Activated effector memory CD4-positive, alpha-beta T cell treated with Interleukin-2 at 50 U/mL for 16 hours (primary cell): ENCODE results near the gene DDX11.
"Not testable (repeated sequence)": the region's sequence is repeated elsewhere in the genome, so short reads cannot be mapped to it uniquely, and the experiment has no call there.

Experiments
- DNase-seq: peaks from one replicate; pipeline ENCODE4 v3.0.0-alpha.2; 2020

The DDX11 gene

GRCh38 chr12:31100503-31101208, 27.0 kb downstream of the DDX11 start:
- not testable (repeated sequence) for DNase-seq

- not testable (repeated sequence) for DNase-seq
Observed at GRCh38 chr12:31102125-31102524, 28.5 kb downstream of the DDX11 start.

- not testable (repeated sequence) for DNase-seq
Observed at GRCh38 chr12:31102596-31102995, 28.9 kb downstream of the DDX11 start.

- DNase-seq, result not testable (repeated sequence)
Observed at GRCh38 chr12:31103561-31103975, 29.9 kb downstream of the DDX11 start.

- DNase-seq, result not testable (repeated sequence)
Observed at GRCh38 chr12:31104220-31104619, 30.6 kb downstream of the DDX11 start.

- not testable (repeated sequence) for DNase-seq
Observed at GRCh38 chr12:31104773-31105172, 31.1 kb downstream of the DDX11 start.

GRCh38 chr12:31105668-31106067, 32.0 kb downstream of the DDX11 start:
- DNase-seq, result no peak

GRCh38 chr12:31106101-31106803, 32.6 kb downstream of the DDX11 start:
- no peak for DNase-seq

GRCh38 chr12:31109773-31110172, 36.1 kb downstream of the DDX11 start:
- not testable (repeated sequence) for DNase-seq

- not testable (repeated sequence) for DNase-seq
Observed at GRCh38 chr12:31110263-31110662, 36.6 kb downstream of the DDX11 start.

GRCh38 chr12:31115092-31115601, 41.5 kb downstream of the DDX11 start:
- DNase-seq, result not testable (repeated sequence)

- not testable (repeated sequence) for DNase-seq
Observed at GRCh38 chr12:31116846-31117202, 43.2 kb downstream of the DDX11 start.

- peak; percentile 38 for DNase-seq
Observed at GRCh38 chr12:31117203-31118011, 43.7 kb downstream of the DDX11 start.

GRCh38 chr12:31118347-31119191, 44.9 kb downstream of the DDX11 start:
- DNase-seq, result no peak

- DNase-seq, result no peak
Observed at GRCh38 chr12:31119192-31119802, 45.6 kb downstream of the DDX11 start.

- DNase-seq, result no peak
Observed at GRCh38 chr12:31119803-31120211, 46.1 kb downstream of the DDX11 start.

- DNase-seq, result no peak
Observed at GRCh38 chr12:31120392-31121008, 46.8 kb downstream of the DDX11 start.

GRCh38 chr12:31121022-31121728, 47.5 kb downstream of the DDX11 start:
- not testable (repeated sequence) for DNase-seq

- no peak for DNase-seq
Observed at GRCh38 chr12:31122481-31122880, 48.8 kb downstream of the DDX11 start.

- DNase-seq, result not testable (repeated sequence)
Observed at GRCh38 chr12:31124158-31124557, 50.5 kb downstream of the DDX11 start.

- not testable (repeated sequence) for DNase-seq
Observed at GRCh38 chr12:31125171-31125570, 51.5 kb downstream of the DDX11 start.
